ENCODE measurements around the gene STK32B. TPM values are rescaled to one million over a fixed set of nuclear protein-coding genes. Genes with fewer than 3 reads are reported as not detected.

STK32B gene
- total RNA-seq, 1 experiment from 2014 or later, result 11.7 TPM

GRCh38 chr4:5469151-5469775 is 418.0 kb downstream of the STK32B start:
- no peak for DNase-seq (ENCODE audit: low read depth)

GRCh38 chr4:5469861-5470260 is 418.6 kb downstream of the STK32B start:
- no peak for DNase-seq (ENCODE audit: low read depth)

GRCh38 chr4:5470318-5471198 is 419.3 kb downstream of the STK32B start:
- DNase-seq (ENCODE audit: low read depth), result no peak

GRCh38 chr4:5471206-5471605 is 419.9 kb downstream of the STK32B start:
- no peak for DNase-seq (ENCODE audit: low read depth)

GRCh38 chr4:5471691-5472090 is 420.4 kb downstream of the STK32B start:
- peak; percentile 75 for DNase-seq (ENCODE audit: low read depth)

- DNase-seq (ENCODE audit: low read depth), result peak; percentile 87
Measured at GRCh38 chr4:5472160-5472591, 420.9 kb downstream of the STK32B start.

- no peak for DNase-seq (ENCODE audit: low read depth)
Measured at GRCh38 chr4:5473125-5473524, 421.8 kb downstream of the STK32B start.

- DNase-seq (ENCODE audit: low read depth), result peak; percentile 30
Measured at GRCh38 chr4:5474756-5475155, 423.5 kb downstream of the STK32B start.

GRCh38 chr4:5477613-5478012 is 426.3 kb downstream of the STK32B start:
- DNase-seq (ENCODE audit: low read depth), result no peak

- no peak for DNase-seq (ENCODE audit: low read depth)
Measured at GRCh38 chr4:5478169-5478568, 426.9 kb downstream of the STK32B start.

- no peak for DNase-seq (ENCODE audit: low read depth)
Measured at GRCh38 chr4:5478697-5479096, 427.4 kb downstream of the STK32B start.

- DNase-seq (ENCODE audit: low read depth), result no peak
Measured at GRCh38 chr4:5479518-5480060, 428.3 kb downstream of the STK32B start.

GRCh38 chr4:5488413-5488812 is 437.1 kb downstream of the STK32B start:
- DNase-seq (ENCODE audit: low read depth), result no peak

GRCh38 chr4:5489260-5489659 is 438.0 kb downstream of the STK32B start:
- no peak for DNase-seq (ENCODE audit: low read depth)

GRCh38 chr4:5497489-5497888 is 446.2 kb downstream of the STK32B start:
- no peak for DNase-seq (ENCODE audit: low read depth)

- DNase-seq (ENCODE audit: low read depth), result peak; percentile 31
Measured at GRCh38 chr4:5500165-5500564, 448.9 kb downstream of the STK32B start.

GRCh38 chr4:5503336-5503936 is 452.2 kb downstream of the STK32B start:
- DNase-seq (ENCODE audit: low read depth), result no peak

GRCh38 chr4:5504486-5504885 is 453.2 kb downstream of the STK32B start:
- no peak for DNase-seq (ENCODE audit: low read depth)

- no peak for DNase-seq (ENCODE audit: low read depth)
Measured at GRCh38 chr4:5510504-5510903, 459.2 kb downstream of the STK32B start.

- peak; percentile 39 for DNase-seq (ENCODE audit: low read depth)
Measured at GRCh38 chr4:5511791-5512190, 460.5 kb downstream of the STK32B start.

- DNase-seq (ENCODE audit: low read depth), result no peak
Measured at GRCh38 chr4:5515646-5516045, 464.4 kb downstream of the STK32B start.

- DNase-seq (ENCODE audit: low read depth), result no peak
Measured at GRCh38 chr4:5517372-5517771, 466.1 kb downstream of the STK32B start.
